Suprapubic skin (tissue), 4 donors: Measurements from ENCODE around the gene TCF12. TPM values are rescaled to one million over a fixed set of nuclear protein-coding genes. Genes with fewer than 3 reads are reported as not detected.

Experiments used
- DNase-seq, 2 donors: peaks; one replicate each; pipeline ENCODE4 v3.0.0-alpha.2; 2019; ENCODE audit warnings: low spot score in 2 of 2
- H3K27ac ChIP-seq: fragments of 200-600 bp; sonication (generic); one replicate; pipeline ENCODE4 v1.5.1; 2019
- H3K27me3 ChIP-seq: fragments of 200-600 bp; sonication (generic); one replicate; pipeline ENCODE4 v1.5.1; 2019
- H3K36me3 ChIP-seq: fragments of 200-600 bp; sonication (generic); one replicate; pipeline ENCODE4 v1.5.1; 2019
- H3K4me1 ChIP-seq: fragments of 200-600 bp; sonication (generic); one replicate; pipeline ENCODE4 v1.5.1; 2019
- H3K4me3 ChIP-seq: fragments of 200-600 bp; sonication (generic); one replicate; pipeline ENCODE4 v1.5.1; 2019; ENCODE audit warnings: mild to moderate bottlenecking
- H3K9me3 ChIP-seq: fragments of 200-600 bp; sonication (generic); one replicate; pipeline ENCODE4 v1.5.1; 2019
- EP300 ChIP-seq: sonication (generic); formaldehyde crosslinking; IDR thresholded peaks from one replicate; pipeline ENCODE4 v1.6.1; 2017; ENCODE audit warnings: antibody characterized with exemption
- POLR2A ChIP-seq, 2 donors: fragments of 450-650 bp; IDR thresholded peaks; one replicate each; pipeline ENCODE4 v1.6.1; 2017; ENCODE audit warnings: antibody characterized with exemption in 2 of 2, mild to moderate bottlenecking in 2 of 2, moderate library complexity in 2 of 2
- POLR2AphosphoS5 ChIP-seq, 3 donors: sonication (generic); formaldehyde crosslinking; IDR thresholded peaks; one replicate each; pipeline ENCODE4 v1.6.1; 2017; ENCODE audit warnings: antibody characterized with exemption in 3 of 3
- WGBS: methylation state at CpG from one replicate; pipeline ENCODE4 v1.1.5; 2018; 5-methylcytosine and 5-hydroxymethylcytosine counted together
- total RNA-seq, 4 donors: library from RNA; depleted of rRNA; stranded (reverse); fragments of >200 nt; gene quantifications; one replicate each; pipeline ENCODE4 v1.1.0, GENCODE V29; 2016
- TF ChIP-seq, protein P1 (sequence below), 2 donors: fragments of 200-600 bp in 1 of 2; fragments of 450-650 bp in 1 of 2; sonication (generic) in 1 of 2; IDR thresholded peaks; one replicate each; pipeline ENCODE4 v1.5.1; 2016 to 2019; ENCODE audit warnings: antibody characterized with exemption in 2 of 2, mild to moderate bottlenecking in 1 of 2, moderate library complexity in 1 of 2

The TCF12 gene
- total RNA-seq, 4 donors from 2014 or later, result 91.3 to 118 (median 105) TPM

- H3K4me3 ChIP-seq, result no peak overlapping the region
- TF ChIP-seq POLR2AphosphoS5 (IDR thresholded peaks at IDR 0.05) (no peak), POLR2A (IDR thresholded peaks at IDR 0.05) (no peak), EP300 (no peak)
- TF ChIP-seq, protein P1, sequence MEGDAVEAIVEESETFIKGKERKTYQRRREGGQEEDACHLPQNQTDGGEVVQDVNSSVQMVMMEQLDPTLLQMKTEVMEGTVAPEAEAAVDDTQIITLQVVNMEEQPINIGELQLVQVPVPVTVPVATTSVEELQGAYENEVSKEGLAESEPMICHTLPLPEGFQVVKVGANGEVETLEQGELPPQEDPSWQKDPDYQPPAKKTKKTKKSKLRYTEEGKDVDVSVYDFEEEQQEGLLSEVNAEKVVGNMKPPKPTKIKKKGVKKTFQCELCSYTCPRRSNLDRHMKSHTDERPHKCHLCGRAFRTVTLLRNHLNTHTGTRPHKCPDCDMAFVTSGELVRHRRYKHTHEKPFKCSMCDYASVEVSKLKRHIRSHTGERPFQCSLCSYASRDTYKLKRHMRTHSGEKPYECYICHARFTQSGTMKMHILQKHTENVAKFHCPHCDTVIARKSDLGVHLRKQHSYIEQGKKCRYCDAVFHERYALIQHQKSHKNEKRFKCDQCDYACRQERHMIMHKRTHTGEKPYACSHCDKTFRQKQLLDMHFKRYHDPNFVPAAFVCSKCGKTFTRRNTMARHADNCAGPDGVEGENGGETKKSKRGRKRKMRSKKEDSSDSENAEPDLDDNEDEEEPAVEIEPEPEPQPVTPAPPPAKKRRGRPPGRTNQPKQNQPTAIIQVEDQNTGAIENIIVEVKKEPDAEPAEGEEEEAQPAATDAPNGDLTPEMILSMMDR (IDR thresholded peaks at IDR 0.05), result no peak
- no peaks in the 10 kb centered on the region for H3K36me3 ChIP-seq
- no peak for DNase-seq
- WGBS, result 47% methylated on average over 5 of the region's 5 CpGs
- H3K4me1 ChIP-seq, result peaks cover 22% of the 10 kb centered on the region
- no peaks in the 10 kb centered on the region for H3K27me3 ChIP-seq
- H3K27ac ChIP-seq, result no peak overlapping the region
- no peaks in the 10 kb centered on the region for H3K9me3 ChIP-seq
Measured at GRCh38 chr15:56934269-56934668, 15.8 kb downstream of the TCF12 start.

GRCh38 chr15:56936929-56937328, 18.5 kb downstream of the TCF12 start:
- TF ChIP-seq EP300 (no peak), POLR2AphosphoS5 (IDR thresholded peaks at IDR 0.05) (no peak), POLR2A (IDR thresholded peaks at IDR 0.05) (no peak)
- TF ChIP-seq, protein P1 (IDR thresholded peaks at IDR 0.05), result no peak
- H3K27ac ChIP-seq, result no peak overlapping the region
- no peaks in the 10 kb centered on the region for H3K36me3 ChIP-seq
- no peak overlapping the region for H3K4me3 ChIP-seq
- peaks cover 6% of the 10 kb centered on the region for H3K4me1 ChIP-seq
- H3K27me3 ChIP-seq, result no peaks in the 10 kb centered on the region
- WGBS, result 93% methylated on average over 5 of the region's 5 CpGs
- H3K9me3 ChIP-seq, result no peaks in the 10 kb centered on the region
- no peak for DNase-seq

- no peaks in the 10 kb centered on the region for H3K27me3 ChIP-seq
- no peaks in the 10 kb centered on the region for H3K9me3 ChIP-seq
- H3K4me3 ChIP-seq, result no peak overlapping the region
- no peaks in the 10 kb centered on the region for H3K36me3 ChIP-seq
- H3K4me1 ChIP-seq, result peaks cover 12% of the 10 kb centered on the region
- TF ChIP-seq POLR2AphosphoS5 (IDR thresholded peaks at IDR 0.05) (no peak), POLR2A (IDR thresholded peaks at IDR 0.05) (no peak), EP300 (no peak)
- TF ChIP-seq, protein P1 (IDR thresholded peaks at IDR 0.05), result no peak
- DNase-seq, result no peak
- no peak overlapping the region for H3K27ac ChIP-seq
Measured at GRCh38 chr15:56939257-56939656, 20.8 kb downstream of the TCF12 start.

GRCh38 chr15:56940388-56940787, 21.9 kb downstream of the TCF12 start:
- H3K36me3 ChIP-seq, result no peaks in the 10 kb centered on the region
- no peak for TF ChIP-seq POLR2AphosphoS5 (IDR thresholded peaks at IDR 0.05)
- TF ChIP-seq, protein P1 (IDR thresholded peaks at IDR 0.05), result no peak
- no peak for TF ChIP-seq POLR2A (IDR thresholded peaks at IDR 0.05)
- no peak for TF ChIP-seq EP300
- H3K27ac ChIP-seq, result no peak overlapping the region
- no peaks in the 10 kb centered on the region for H3K27me3 ChIP-seq
- peaks cover 12% of the 10 kb centered on the region for H3K4me1 ChIP-seq
- no peak for DNase-seq
- no peak overlapping the region for H3K4me3 ChIP-seq
- H3K9me3 ChIP-seq, result no peaks in the 10 kb centered on the region

DNA sequence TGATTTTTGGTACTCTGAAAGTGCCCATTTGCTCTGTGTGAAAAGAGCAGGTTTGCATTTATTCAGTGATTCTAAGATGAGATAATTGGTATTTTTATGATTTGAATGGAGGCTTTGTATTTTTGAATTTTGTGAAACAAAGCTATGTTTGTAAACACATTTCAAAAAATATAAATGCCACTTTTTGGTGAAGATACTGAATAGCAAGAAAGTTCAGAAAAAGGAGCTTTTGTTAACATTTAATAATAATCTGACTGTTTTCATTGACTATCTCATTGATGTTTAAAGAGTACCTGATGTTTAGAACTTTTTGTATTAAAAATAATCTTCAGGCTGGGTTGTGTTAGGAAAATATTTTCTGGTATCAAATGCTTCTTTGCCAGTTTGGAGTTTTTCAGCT, 23.7 kb downstream of the TCF12 start:
- Histone ChIP-seq H3K9me3 (no peaks in the 10 kb centered on the region), H3K4me3 (no peak overlapping the region), H3K36me3 (peaks cover 3% of the 10 kb centered on the region), H3K27ac (no peak overlapping the region), H3K27me3 (no peaks in the 10 kb centered on the region), H3K4me1 (peaks cover 12% of the 10 kb centered on the region)
- DNase-seq, result no peak
- TF ChIP-seq POLR2AphosphoS5 (IDR thresholded peaks at IDR 0.05) (no peak), POLR2A (IDR thresholded peaks at IDR 0.05) (no peak), EP300 (no peak)
- TF ChIP-seq, protein P1 (IDR thresholded peaks at IDR 0.05), result no peak
